ENCODE results near the gene HBEGF.

HBEGF gene

GRCh38 chr5:140324041-140324600 is 22.3 kb downstream of the HBEGF start:
- Histone ChIP-seq H3K9me3 (ENCODE audit: severe bottlenecking) (no peaks in the 10 kb centered on the region), H3K36me3 (no peaks in the 10 kb centered on the region), H3K27me3 (ENCODE audit: insufficient read depth, low read depth, severe bottlenecking) (no peaks in the 10 kb centered on the region), H3K4me3 (ENCODE audit: low read depth, low read length) (no peak overlapping the region), H3K27ac (no peak overlapping the region)
- no peak for DNase-seq
- no peak for TF ChIP-seq CTCF (IDR thresholded peaks at IDR 0.05; ENCODE audit: low read depth, low read length)

GRCh38 chr5:140322751-140323731 is 23.4 kb downstream of the HBEGF start:
- no peak for DNase-seq

GRCh38 chr5:140321796-140322195 is 24.6 kb downstream of the HBEGF start:
- H3K36me3 ChIP-seq, result no peaks in the 10 kb centered on the region
- H3K9me3 ChIP-seq (ENCODE audit: severe bottlenecking), result no peaks in the 10 kb centered on the region
- H3K27me3 ChIP-seq (ENCODE audit: insufficient read depth, low read depth, severe bottlenecking), result no peaks in the 10 kb centered on the region
- no peak overlapping the region for H3K27ac ChIP-seq
- DNase-seq, result no peak
- no peak overlapping the region for H3K4me3 ChIP-seq (ENCODE audit: low read depth, low read length)
- no peak for TF ChIP-seq CTCF (IDR thresholded peaks at IDR 0.05; ENCODE audit: low read depth, low read length)

More at GRCh38 chr5:140322751-140323731, 23.4 kb downstream of the HBEGF start:
- Histone ChIP-seq H3K27ac (no peak overlapping the region), H3K4me3 (ENCODE audit: low read depth, low read length) (no peak overlapping the region), H3K9me3 (ENCODE audit: severe bottlenecking) (no peaks in the 10 kb centered on the region), H3K36me3 (no peaks in the 10 kb centered on the region), H3K27me3 (ENCODE audit: insufficient read depth, low read depth, severe bottlenecking) (no peaks in the 10 kb centered on the region)
- TF ChIP-seq CTCF (IDR thresholded peaks at IDR 0.05; ENCODE audit: low read depth, low read length), result no peak

- no peak for TF ChIP-seq CTCF (IDR thresholded peaks at IDR 0.05; ENCODE audit: low read depth, low read length)
- DNase-seq, result no peak
- Histone ChIP-seq H3K36me3 (no peaks in the 10 kb centered on the region), H3K9me3 (ENCODE audit: severe bottlenecking) (no peaks in the 10 kb centered on the region), H3K27me3 (ENCODE audit: insufficient read depth, low read depth, severe bottlenecking) (no peaks in the 10 kb centered on the region), H3K4me3 (ENCODE audit: low read depth, low read length) (no peak overlapping the region), H3K27ac (no peak overlapping the region)
Observed at GRCh38 chr5:140319833-140320232, 26.6 kb downstream of the HBEGF start.

- Histone ChIP-seq H3K27me3 (ENCODE audit: insufficient read depth, low read depth, severe bottlenecking) (no peaks in the 10 kb centered on the region), H3K9me3 (ENCODE audit: severe bottlenecking) (no peaks in the 10 kb centered on the region), H3K36me3 (no peaks in the 10 kb centered on the region), H3K4me3 (ENCODE audit: low read depth, low read length) (no peak overlapping the region), H3K27ac (no peak overlapping the region)
- no peak for DNase-seq
- TF ChIP-seq CTCF (IDR thresholded peaks at IDR 0.05; ENCODE audit: low read depth, low read length), result no peak
Observed at GRCh38 chr5:140318792-140319191, 27.6 kb downstream of the HBEGF start.

All from WERI-Rb-1 (cell line).